GM19193 (cell line): ENCODE measurements around the gene CAMK2B.

Source experiments
- POLR2A ChIP-seq: IDR thresholded peaks from 4 replicates; pipeline ENCODE4 v1.6.1; 2011; ENCODE audit not compliant: insufficient read depth, insufficient read length; ENCODE audit errors: extremely low read depth

Gene CAMK2B

DNA sequence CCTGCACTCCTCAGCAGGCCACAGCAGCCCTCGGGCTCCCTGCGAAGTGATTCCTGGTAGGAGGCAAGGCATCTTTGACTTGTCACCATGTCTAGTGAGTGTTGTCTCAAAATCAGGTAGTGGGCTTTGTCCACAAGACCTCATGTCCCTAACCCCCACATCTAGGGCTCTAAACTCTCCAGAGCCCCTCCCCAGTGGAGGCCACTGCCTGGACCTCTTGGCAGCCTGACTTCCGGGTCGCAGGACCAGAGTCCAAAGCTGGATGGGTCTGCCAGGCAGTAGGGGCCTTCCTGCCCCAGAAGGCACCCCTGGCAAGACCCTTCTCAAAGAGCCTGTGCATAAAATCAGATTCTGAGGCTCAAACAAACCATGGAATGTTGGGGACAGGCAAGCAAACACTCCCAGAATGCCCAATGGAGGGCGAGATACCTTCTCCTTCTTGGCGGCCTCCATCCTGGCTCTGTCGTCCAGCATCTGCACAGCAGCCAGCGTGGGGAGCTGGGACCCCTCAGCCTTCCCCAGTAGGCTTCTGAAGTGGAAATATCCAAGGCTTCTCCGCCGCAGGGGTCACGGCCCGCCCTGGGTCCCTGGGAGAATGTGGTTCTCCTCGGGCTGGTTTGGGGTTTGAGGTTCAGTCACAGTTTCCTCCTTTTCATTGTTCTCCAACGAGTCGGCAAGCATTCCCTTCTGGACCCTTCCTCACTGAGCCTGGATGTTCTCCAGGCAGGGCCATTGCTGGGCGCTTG, 136.7 kb downstream of the CAMK2B start:
- no peak for TF ChIP-seq POLR2A

DNA sequence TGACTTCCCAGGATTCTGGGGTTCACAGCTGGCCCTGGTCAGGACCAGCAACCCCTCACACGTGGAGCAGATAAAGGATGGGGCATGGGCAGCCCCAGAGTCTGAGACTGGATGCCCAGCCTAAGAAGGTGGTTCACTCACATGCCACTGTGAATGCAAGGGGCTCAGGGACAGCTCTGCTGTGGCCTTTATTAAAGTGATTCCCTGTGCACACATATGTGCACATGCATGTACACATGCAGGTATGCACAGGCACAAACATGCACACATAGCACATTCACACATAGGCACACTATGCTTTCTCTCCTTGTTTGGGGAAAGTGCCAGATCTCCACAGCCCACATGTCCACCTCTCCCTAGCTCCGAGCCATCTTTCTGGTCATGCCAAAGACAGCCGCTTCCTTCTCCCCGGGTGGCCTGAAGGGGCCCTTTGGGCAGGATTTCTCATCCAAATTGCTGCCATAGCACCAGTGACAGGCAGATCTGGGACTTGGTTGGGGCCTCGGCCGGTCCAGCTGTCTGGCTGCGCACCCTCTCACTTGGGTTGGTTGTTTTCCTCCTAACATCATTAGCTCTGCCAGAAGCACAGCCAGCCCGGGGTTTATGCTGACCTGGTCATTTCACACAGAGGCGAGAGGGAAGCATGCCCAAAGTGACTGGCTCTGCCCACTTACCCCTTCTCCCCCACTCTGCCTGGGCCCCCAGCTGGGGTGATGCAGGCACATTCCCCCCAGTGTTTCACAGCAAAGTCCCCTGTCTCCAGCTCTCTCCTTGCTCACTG, 137.6 kb downstream of the CAMK2B start:
- TF ChIP-seq POLR2A, result no peak

DNA sequence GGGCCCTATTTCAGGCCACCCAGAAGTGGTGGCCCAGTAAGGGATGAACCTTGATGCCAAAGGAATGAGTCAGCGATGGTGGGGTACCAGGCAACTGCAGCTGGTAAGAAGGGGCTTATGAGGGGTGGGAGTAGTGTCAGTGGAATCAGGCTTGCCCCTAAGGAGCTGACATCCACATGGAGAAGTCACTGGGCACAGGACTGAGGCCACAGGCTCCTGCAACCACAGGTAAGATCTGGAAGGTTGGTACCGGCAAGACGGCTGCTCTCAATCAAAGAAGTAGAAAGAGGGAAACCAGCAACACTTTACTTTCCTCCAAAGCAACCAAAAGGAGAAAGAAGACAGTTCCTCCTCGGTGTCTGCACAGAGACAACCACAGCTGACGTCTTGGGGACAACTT, 138.7 kb downstream of the CAMK2B start:
- no peak for TF ChIP-seq POLR2A

DNA sequence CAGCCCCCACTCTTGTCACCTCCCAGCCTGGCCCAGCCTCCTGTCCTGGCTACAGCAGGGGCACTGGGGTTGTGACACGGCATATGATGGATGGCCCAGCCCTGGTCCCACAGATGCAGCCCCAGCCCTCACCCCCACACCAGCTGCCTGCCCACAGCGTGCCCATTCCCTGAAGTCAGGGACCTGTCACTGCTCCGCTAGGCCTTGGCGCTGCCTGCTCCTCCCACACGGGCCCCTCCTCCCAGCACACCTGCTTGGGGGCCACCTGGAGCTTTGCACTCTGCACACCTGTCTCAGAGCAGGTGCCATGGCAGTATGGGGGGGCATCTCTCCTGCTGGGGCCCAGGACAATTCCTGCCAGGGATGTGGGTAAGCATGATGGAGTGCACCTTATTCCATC, 139.7 kb downstream of the CAMK2B start:
- no peak for TF ChIP-seq POLR2A

DNA sequence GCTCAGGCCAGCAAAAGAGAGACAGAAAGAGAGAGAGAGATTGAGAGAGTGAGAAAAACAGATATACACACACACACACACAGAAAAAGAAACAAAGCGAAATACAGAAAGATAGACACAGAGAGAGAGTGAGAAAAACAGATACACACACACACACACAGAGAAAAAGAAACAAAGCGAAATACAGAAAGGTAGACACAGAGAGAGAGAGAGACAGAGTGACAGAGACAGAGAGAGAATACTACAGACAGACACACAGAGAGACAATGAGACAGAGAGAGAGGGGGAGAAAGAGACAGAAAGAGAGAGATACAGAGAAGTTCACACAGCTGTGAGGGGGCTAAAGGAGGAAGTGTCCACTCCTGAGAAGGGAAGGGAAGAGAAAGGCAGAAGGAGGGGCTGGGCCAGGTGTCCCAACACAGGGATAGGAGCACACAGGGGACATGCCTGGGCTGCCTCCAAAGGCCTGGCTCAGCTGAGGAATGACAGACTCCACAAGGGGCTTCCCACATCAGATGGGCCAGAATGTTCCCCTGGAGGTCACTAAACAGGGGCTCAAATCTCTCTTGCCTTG, 140.4 kb downstream of the CAMK2B start:
- no peak for TF ChIP-seq POLR2A

DNA sequence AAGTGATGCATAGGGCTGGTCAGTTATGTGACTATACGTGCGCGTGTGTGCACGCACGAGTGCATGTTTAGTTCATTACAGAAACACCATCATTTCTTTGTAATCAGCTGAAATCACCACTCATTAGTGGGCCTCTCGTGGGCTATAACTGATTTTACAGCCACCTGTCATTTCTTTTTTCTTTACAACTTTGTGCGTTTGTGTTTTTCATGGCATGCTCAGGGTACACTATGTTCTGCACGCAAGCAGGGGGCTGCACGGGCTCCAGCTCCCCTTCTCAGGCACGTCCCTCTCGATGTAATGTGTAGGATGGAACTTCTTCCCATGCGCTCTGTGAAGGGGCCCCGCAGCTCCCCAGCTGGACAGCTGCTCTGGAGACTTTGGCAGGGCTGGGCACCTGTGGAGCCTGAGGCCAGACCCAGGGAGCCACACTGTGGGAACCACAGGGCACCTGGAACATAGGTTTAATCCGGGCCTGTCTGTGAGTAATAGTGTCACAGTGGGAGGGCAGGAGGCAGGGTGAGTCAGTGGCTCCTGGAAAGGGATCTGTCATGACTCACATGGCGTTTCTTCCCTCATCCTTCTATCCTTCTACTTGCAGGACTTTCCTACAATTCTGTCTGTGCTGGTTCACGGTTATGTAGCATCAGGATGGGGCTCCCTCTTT, 141.1 kb downstream of the CAMK2B start:
- TF ChIP-seq POLR2A, result no peak

DNA sequence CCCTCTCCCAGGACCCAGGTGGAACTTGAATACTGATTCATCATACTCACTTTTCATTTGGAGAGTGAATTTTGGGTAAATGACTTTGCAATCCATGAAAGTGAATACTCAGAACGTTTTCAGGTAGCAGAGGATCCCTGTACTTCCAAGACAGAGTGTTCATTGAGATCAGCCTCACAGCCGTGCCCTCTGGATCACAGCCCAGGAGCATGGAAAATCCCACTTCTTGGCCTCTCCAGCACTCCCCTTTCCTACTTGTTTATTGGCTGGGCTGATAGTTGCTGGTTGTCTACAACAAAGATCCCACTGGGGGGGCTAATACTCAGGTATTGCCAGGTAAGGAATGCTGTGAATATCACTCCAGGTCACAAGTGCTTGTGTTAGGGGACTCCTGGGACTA, 142.0 kb downstream of the CAMK2B start:
- no peak for TF ChIP-seq POLR2A

DNA sequence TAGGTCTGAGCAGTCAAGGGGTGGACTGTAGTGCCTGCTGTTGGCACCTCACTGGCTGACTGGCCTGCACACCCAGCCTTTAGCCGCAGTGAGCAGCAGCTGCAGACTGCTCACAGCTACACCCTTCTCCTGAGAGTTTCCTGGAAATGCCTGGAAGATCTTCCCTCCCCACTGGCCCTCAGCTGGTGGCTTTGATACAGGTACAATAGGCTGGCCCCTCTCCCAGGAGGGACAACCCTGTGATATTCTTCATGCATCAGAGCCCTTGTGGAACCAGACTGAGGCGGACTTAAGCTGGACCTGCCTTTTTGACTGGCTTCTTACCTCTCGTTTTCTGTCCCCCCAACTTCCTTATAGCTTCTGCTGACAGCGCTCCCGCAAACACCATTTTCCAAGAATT, 142.6 kb downstream of the CAMK2B start:
- no peak for TF ChIP-seq POLR2A

DNA sequence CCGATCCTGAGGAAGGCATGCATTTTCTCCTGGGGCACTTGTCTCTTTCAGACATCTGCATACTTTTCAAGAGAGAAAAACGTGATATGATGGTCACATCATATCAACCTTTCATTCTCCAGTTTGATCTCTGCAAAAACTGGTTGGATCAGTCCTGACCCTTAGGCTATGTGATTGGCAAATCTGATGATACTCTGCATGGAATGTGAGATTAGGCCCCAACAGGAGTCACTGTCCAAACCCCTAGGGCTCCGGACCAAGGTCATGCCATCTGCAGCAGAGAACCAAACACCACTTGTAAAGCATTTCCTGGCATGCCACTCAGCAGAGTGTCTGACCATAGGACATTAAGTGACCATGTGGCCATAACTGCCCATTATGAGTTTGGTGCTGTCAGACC, 144.8 kb downstream of the CAMK2B start:
- no peak for TF ChIP-seq POLR2A

DNA sequence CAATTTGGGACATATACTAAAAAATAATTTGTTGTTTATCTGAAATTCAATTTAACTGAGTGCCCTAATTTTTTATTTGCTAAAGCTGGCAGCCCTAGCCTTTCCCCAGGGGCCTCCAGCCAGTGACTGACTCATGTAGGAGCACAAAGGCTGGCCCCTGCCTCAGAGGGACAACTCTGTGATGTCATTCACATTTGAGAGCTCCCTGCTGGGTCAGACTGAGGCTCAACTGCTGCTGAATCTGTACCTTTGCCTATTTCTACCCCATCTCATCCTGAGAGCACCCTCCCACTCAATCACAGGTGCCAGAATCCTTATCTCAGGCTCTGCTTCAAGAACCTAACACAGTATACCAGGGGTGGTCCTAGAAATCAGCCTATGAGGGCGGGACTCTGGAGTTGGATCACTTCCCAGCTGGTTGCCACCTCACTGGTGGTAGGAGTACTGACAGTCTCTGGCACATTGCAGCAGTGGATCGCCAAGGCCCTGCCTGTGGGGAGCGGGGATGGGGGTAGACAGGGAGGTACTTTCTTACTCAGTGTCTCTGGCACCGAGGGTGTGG, 147.7 kb downstream of the CAMK2B start:
- no peak for TF ChIP-seq POLR2A

DNA sequence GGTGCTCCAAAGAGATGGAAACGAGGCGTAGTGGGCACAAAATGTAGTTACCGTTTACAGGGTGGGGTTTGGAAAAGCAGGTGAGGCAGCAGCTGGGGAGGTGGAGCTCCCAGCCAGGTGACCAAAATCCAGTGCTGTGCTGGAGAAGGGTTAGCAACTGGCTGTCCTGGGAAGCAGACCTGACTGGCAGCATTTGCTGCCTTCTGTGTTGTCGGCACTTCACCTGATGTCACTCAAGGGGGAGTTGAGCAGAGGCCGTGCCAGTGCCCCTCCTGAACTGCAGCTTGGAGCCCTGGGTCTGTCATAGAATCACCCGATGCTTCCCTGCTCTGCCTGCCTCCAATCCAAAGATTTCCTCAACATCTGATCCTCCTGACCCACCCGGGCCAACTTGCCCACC, 148.9 kb downstream of the CAMK2B start:
- TF ChIP-seq POLR2A, result no peak

DNA sequence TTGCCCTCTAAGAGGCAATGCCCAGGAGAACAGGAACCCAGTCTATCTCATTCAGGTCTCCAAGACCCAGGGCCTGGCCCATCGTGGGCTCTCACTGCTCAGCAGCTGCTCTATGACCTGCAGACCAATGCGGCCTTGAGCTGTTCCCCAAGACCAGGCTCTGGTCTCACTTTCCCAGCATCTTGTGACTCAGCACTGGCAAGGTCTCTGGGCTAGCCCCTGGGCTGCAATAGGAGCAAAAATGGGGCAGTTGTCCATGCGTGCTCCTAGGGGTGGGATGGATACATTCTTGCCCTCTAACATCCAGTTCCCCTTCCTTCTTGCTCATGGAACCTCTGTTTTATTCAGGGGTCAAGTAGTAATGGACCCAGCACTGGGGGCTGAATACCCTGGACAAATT, 149.7 kb downstream of the CAMK2B start:
- no peak for TF ChIP-seq POLR2A

DNA sequence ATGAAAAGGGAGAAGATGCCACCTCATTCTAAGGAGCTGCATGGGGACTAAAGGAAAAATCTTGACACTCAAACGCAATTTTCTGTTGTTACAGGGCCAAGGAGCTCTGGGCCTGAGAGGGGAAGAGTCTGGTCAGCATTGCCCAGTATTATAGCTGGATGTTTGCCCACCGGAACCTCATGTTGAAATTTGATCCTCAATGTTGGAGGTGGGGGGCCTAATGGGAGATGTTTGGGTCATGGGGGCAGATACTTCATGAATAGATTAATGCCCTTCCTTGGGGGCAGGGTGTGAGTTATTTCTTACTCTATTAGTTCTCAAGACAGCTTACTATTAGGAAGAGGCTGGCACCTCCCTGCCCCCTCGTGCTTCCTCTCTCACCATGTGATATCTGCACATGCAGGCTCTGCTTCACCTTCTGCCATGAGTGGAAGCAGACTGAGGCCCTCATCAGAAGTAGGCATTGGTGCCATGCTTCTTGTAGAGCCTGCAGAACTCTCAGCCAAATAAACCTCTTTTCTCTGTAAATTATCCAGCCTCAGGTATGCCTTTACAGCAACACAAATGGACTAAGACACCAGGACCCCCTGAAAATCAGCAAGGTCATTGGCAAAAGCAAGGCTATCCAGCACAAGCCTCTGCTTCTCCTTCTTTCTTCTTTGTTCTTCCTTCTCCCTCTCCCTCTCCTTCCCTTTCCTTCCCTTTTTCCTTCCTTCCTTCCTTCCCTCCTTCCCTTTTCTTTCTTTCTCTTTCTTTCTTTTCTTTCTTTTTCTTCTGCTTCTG, 151.3 kb downstream of the CAMK2B start:
- TF ChIP-seq POLR2A, result no peak

DNA sequence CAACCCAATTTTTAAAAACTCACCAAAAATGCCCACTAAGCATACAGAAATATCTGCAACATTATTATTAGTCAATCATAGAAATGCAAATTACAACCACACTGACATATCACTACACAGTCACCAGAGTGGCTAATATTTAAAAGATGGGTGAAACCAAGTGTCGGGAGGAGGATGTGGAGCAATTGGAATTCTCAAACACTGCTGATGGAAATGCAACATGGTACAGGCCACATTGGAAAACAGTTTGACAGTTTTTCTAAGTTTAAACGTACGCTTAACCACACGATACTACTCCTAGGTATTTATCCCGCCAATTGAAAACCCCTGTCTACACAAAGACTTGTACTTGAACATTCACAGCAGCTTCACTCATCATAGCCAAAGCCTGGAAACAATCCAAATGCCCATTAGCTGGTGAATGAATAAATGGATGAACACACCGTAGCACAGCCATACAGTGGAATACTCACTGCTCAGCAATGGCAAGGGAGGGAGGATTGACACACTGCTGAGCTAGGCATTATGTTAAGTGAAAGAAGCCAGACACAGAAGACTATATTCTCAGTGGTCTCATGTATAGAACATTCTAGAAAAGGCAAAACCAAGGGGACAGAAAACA, 152.5 kb downstream of the CAMK2B start:
- no peak for TF ChIP-seq POLR2A

DNA sequence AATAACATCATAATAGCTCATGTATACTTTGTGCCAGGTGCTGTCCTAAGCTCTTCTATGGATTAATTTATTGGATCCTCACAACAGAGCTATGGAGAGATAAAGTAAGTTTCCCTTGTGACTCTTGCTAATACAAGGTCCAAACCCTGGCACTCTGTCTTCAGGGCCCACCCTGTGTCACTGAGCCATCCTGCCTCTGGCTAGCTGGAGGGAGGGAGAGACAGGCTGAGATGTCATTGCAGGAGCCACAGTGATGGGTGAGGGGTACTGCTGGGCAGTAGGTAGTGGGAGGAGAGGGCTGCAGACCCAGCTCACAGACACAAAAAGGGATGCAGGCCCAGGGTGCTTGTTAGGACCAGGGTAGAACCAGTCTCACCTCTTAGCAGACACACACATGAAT, 153.0 kb downstream of the CAMK2B start:
- no peak for TF ChIP-seq POLR2A

DNA sequence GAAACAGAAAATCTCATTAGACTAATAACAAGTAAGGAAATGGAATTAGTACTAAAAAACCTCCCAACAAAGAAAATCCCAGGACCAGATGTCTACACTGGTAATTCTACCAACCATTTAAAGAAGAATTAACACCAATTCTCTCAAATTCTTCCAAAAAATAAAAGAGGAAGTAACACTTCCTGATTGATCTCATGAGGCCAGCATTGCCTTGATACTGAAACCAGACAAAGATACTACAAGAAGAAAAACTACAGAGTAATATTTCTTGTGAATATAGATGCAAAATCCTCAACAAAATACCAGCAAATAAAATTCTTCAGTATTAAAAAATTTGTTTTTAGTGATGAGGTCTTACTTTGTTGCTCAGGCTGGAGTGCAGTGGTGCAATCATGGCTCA, 157.5 kb downstream of the CAMK2B start:
- no peak for TF ChIP-seq POLR2A
